T-helper 2 cell treated with Interferon-gamma antibody and Interleukin-4, amounts not matched to agents 100 ng/mL and 5 ng/mL, for 36 hours (primary cell): Measurements from ENCODE around the gene CTXN1. TPM values are rescaled to one million over a fixed set of nuclear protein-coding genes. Genes with fewer than 3 reads are reported as not detected.
"Not testable (repeated sequence)": the region's sequence is repeated elsewhere in the genome, so short reads cannot be mapped to it uniquely, and the experiment has no call there.

Experiments used
- intact Hi-C: fragments of 100-400 bp; cut with micrococcal nuclease; formaldehyde crosslinking; loops from one replicate; pipeline ENCODE4 v1.15.1; 2023
- total RNA-seq: library from RNA; stranded (reverse); gene quantifications from 2 replicates; pipeline ENCODE4 v1.2.3, GENCODE V29; 2022

CTXN1 gene
- total RNA-seq, 1 donor from 2014 or later = not detected

- intact Hi-C loops = no loop called here
Measured at GRCh38 chr19:7947939-7948338, 22.0 kb upstream of the CTXN1 start.

DNA sequence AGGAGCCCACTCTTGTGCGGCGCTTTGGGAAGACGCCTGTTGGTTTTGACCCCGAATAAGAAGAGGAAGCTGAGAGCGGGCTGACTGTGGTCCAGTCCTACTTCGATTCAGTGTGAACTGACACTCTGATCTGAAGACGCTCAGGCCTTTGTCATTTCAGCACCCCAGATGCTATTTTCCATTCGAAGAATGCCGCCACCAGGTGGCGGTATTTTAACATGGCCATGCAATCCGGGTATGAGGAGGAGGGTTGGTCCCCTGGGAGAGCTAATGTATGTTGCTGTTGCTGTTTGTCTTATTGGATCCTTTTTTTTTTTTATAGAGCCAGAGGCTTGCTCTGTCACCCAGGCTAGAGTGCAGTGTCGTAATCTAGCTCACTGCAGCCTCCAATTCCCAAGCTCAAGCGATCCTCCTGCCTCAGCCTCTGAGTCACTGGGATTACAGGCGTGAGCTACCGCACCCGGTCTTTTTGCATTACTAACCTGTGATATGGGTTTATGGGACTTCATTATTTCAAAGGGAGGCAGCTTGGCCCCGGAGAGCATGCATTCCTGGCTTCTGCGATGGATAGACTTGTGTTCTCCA is 18.3 kb upstream of the CTXN1 start:
- intact Hi-C loops = loop anchor here (1.0 kb wide), 2 partner anchors 58 to 309 kb away; no protein-coding TSS in a partner anchor

- intact Hi-C loops = loop anchor here (1.0 to 2.0 kb wide), 7 partner anchors 23 to 447 kb away; partner anchors contain the start of genes MAP2K7, NDUFA7, RAB11B and RPS28
Measured at GRCh38 chr19:7943444-7944176, 17.7 kb upstream of the CTXN1 start, which contains the start of gene TIMM44. Gene TIMM44 (minus strand): TSS chr19:7943666. CDS start chr19:7943651, 15 bp downstream.

DNA sequence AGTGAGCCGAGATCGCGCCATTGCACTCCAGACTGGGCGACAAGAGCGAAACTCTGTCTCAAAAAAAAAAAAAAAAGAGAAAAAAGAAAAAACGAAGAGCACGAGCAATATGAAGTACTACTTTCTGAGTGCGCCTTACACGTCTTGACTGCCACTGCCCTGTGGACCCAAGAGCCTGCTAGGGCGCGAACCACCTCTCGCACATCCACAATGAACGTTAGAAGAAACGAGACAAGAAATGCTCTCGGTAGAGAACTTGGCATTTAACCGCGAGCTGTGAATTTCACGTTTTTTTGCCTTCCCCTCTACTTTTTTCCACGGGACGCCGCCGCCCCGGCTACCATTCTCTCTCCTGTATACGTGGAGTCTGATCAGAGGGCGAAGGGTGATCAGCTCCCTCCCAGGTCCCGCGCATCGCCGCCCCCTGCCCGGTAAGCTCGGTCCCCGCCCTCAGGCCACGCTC is 17.1 kb upstream of the CTXN1 start:
- intact Hi-C loops = loop anchor here (1.0 to 2.0 kb wide), 5 partner anchors 23 to 448 kb away; partner anchors contain the start of genes MAP2K7, NDUFA7, RAB11B and RPS28

- intact Hi-C loops = loop anchor here (2.0 kb wide), 2 partner anchors 379 to 449 kb away; partner anchors contain the start of genes NDUFA7, RAB11B and RPS28
Measured at GRCh38 chr19:7941895-7942596, 16.1 kb upstream of the CTXN1 start.

- intact Hi-C loops = no loop called here
Measured at GRCh38 chr19:7940841-7941240, 14.9 kb upstream of the CTXN1 start.

DNA sequence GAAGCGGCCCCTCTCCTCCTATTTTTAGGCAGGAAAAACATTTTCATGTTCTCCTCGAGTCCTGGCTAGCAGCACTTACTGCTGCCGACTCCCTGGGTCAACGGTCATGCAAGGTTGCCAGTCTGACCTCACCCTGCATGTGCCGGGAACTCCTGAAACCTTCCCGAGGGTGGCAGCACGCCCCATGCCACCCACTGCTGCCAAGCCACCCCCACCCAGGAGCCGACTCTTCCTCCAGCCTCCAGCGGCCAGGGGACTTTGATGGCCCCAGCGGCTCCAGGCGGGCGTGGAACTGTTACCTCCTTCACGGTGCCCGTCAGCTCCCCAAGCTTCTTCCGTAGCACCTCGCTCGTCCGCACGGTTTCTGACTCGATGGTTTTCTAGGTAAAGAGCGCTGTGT is 8.8 kb upstream of the CTXN1 start:
- intact Hi-C loops = no loop called here

DNA sequence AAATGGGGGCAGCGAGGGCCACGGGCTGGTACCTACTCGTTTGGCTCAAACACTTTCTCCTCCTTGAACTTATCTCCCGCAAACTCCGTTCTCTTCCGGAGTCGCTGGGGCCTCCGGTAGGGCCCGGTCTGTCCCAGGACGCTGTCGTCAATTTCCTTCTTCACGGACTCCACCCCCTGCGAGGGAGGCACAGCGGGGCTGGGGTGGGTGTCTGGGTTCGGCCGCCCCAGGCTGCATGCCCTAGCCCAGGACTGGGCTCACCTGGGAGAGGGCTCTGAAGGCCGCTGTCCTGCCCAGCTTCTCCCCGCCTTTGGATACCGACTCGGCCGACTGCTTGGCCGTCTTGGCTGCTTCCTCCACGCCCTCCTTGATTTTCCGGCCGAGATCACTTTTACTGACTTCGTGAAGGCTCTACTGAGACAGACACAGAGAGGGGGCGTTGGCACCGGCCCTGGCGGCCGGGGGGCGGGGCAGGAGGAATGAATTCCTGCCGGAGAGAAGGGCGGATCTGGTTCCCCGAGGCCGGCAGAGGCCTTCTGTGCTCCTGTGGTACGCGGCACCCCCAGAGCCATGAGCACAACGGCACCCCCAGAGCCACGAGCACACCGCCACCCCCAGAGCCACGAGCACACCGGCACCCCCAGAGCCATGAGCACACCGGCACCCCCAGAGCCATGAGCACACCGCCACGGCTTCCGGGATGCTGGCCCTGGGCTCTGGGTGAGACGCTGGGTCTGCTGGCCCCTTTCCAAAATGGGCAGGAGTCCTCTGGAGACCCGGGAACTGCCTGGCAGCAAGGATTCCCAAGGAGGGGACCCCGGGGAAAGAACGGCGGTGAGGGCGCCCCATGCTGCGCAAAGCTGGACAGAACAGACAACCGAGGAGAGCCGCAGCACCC is 8.1 kb upstream of the CTXN1 start:
- intact Hi-C loops = no loop called here

DNA sequence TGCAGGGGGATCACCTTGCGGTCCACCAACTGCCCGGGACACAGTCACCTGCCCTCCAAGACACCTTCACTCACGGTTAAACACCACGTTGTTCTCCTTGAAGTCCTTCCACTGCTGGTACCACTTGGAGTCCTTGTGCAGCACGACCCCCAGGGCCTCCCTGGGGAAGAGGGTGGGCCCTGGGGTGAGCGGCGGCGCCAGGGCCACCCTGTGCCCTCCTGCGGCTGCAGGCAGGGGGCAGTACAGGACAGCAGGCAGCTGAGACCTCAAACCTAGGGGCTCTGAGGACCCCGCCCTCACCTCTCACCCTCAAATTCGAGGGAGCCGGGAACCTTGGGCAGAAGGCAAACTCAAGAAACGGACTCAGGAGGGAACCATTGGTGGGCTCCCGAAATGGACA is 7.5 kb upstream of the CTXN1 start:
- intact Hi-C loops = no loop called here

GRCh38 chr19:7932930-7933300 is 7.0 kb upstream of the CTXN1 start:
- intact Hi-C loops = no loop called here

- intact Hi-C loops = no loop called here
Measured at GRCh38 chr19:7932276-7932929, 6.5 kb upstream of the CTXN1 start.

DNA sequence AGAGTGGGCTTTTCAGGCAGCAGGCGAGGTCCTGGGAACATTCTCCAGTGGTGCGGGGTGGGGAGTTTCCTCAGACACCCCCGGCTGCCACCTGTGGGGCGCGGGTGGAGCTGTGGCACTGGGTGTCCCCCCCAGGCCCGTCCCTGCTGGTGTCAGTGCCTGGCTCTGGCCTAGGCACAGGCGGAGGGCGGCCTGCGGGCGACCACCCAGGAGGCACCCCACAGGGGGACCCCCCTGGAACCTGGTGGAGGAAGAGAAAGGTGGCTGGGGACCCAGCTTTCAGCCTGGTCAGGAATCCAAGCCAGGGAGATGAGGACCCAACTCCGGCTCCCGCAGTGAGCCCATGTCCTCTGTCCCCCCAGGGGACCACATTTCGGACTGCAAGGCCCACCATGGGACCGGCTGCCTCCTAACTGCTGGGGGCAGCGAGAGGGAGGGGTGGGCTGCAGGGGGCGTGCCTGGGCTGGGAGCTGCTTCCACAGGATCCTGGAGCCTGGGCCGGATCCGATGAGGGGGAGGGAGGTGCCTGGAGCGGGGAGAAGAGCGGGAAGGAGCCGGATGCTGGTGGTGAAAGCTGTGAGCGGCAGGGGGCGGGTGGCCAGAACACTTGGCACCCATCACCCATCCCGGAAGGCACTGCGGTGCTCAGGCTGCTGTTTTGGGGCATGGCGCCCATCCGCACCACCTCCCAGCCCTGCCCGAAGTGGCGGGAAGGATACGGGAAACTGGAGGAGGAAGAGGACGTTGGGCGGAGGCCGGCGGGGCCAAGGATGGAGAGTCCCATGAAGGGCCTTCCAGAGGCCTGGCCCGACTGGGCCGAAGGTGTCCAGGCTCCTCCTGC is 5.5 kb upstream of the CTXN1 start:
- intact Hi-C loops = no loop called here

- intact Hi-C loops = no loop called here
Measured at GRCh38 chr19:7930765-7931164, 4.8 kb upstream of the CTXN1 start.

DNA sequence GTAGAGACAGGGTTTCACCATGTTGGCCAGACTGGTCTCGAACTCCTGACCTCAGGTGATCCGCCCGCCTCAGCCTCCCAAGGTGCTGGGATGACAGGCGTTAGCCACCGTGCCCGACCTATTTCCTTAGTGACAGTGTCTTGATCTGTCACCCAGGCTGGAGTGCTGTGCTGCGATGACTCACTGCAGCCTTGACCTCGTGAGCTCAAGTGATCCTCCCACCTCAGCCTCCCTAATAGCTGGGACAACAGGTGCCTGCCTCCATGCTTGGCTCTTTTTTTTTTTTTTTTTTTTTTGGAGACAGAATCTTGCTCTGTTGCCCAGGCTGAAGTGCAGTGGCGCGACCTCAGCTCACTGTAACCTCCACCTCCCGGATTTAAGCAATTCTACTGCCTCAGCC is 4.1 kb upstream of the CTXN1 start:
- intact Hi-C loops = not testable (repeated sequence)

DNA sequence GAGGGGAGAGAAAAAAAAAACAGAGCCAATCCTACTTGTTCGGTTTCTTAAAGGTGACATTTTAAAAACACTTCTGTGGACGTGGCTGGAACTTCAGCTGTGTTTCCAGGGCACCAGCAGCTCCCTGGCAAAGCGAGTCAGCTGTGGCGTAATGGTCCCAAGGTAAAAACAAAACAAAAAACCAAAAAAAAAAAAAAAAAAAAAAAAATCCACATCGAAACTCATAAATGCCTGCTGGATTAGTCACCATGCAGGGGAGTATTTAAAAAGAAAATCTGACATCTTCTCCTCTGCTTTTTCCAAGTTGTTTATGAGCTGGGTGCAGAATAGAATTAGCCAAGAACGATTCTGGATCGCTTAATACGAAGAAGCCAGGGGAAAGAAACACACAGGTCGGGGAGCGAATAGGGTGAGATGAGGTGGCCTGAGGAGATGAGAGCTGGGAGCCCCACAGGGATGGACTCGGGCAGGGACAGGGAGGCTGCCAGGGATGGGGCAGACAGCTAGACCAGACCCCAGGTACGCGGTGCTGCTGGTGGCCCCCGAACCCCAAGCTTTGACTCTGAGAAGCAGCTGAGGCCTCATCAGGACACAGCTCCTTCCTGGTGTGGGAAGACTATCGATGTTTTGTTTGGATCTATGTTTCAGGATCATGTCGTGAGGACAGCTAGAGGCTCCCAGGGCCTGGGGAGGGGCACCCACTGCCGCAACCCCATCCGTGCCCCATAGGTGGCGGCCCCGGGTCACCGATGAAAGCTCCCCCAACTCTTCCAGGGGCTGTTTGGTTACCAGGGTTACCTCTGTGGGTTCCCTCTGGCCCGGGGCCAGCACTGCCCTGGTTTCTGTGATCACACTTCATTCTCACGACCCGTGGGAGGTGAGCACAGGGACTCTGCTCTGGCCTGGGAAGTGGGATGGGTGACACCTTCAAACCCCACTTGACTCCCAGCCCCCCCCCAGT is 3.1 kb upstream of the CTXN1 start:
- intact Hi-C loops = loop anchor here (5.0 to 10.0 kb wide), 3 partner anchors 73 to 1866 kb away; partner anchors contain the start of gene RAB11B

GRCh38 chr19:7928334-7928706 is 2.4 kb upstream of the CTXN1 start:
- intact Hi-C loops = loop anchor here (5.0 to 10.0 kb wide), 3 partner anchors 74 to 1866 kb away; partner anchors contain the start of gene RAB11B

DNA sequence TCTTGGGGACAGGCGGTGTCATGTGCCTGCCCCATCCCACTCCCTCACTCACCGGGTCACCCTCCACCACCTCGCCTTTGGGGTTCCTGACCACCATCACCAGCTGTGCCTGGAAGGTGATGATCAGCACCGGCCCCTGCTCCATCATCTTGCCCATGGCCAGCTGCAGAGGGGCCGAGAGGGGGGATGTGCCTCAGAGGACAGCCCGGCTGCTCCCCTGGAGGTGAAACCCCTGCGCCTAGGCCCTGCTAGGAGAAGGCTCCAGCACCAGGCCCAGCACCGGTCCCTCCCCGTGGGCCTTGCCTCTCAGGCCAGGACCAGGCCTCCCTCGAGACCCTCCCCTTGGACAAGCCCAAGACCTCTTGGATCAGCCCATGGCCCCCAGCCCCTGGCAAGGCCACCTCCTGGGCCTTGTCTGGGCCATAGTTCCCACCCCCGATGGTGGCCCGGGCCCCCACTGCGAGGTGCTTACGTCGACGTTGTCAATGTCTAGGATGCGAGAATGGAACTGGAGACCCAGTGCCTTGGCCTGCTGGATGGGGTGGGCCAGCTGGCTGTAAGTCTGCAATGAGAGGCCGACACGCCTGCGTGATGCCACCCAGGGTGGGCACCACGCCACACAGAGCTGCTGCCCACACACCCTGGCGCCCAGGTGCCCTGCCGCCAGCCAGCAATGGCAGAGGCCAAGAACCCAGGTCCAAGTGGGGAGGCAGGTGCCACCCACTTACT is 1.8 kb upstream of the CTXN1 start:
- intact Hi-C loops = loop anchor here (5.0 to 10.0 kb wide), 3 partner anchors 75 to 1867 kb away; partner anchors contain the start of gene RAB11B
